Measurements from ENCODE around the gene MAGED4B.

Gene MAGED4B

GRCh38 chrX:52034211-52034610, 34.8 kb downstream of the MAGED4B start:
- TF ChIP-seq FOXM1 (IDR thresholded peaks at IDR 0.05; ENCODE audit: borderline replicate concordance, low read depth) (no peak), YY1 (IDR thresholded peaks at IDR 0.05; ENCODE audit: low read depth) (no peak), TEAD4 (IDR thresholded peaks at IDR 0.05) (no peak), EP300 (IDR thresholded peaks at IDR 0.05; ENCODE audit: borderline replicate concordance) (no peak), CEBPB (IDR thresholded peaks at IDR 0.05) (no peak), TAF1 (IDR thresholded peaks at IDR 0.05; ENCODE audit: low read depth) (no peak), EGR1 (IDR thresholded peaks at IDR 0.05) (no peak), NFIC (IDR thresholded peaks at IDR 0.05) (no peak), TCF12 (IDR thresholded peaks at IDR 0.05; ENCODE audit: low read depth) (no peak), MAX (IDR thresholded peaks at IDR 0.05) (no peak), CREB1 (IDR thresholded peaks at IDR 0.05; ENCODE audit: low read depth) (no peak), REST (IDR thresholded peaks at IDR 0.05; ENCODE audit: low read depth) (no peak), ZBTB7A (IDR thresholded peaks at IDR 0.05; ENCODE audit: low read depth) (no peak), RAD21 (IDR thresholded peaks at IDR 0.05; ENCODE audit: low read depth) (no peak)
- TF ChIP-seq, protein P1, sequence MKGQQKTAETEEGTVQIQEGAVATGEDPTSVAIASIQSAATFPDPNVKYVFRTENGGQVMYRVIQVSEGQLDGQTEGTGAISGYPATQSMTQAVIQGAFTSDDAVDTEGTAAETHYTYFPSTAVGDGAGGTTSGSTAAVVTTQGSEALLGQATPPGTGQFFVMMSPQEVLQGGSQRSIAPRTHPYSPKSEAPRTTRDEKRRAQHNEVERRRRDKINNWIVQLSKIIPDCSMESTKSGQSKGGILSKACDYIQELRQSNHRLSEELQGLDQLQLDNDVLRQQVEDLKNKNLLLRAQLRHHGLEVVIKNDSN (IDR thresholded peaks at IDR 0.05), result no peak

DNA sequence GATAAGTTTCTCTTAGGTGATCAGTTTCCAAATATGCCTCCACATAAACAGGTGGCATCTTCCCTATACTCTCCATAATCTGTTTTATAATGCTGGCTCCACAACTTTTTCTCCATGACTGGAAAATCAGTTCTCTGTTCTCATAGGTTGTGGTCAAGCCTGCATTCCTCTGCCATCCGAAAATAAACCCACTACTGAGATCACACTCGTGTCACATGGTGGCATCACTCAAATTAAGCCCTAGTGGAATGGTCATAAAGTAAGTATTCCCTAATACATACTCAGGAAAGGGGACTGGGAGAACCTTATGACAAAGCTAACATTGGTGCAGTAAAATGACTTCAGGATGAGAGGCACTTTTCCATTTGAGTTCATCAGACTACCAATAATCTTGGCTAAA, 37.6 kb downstream of the MAGED4B start:
- no peak for TF ChIP-seq EP300 (IDR thresholded peaks at IDR 0.05; ENCODE audit: borderline replicate concordance)
- TF ChIP-seq YY1 (IDR thresholded peaks at IDR 0.05; ENCODE audit: low read depth), result no peak
- TF ChIP-seq REST (IDR thresholded peaks at IDR 0.05; ENCODE audit: low read depth), result no peak
- no peak for TF ChIP-seq TAF1 (IDR thresholded peaks at IDR 0.05; ENCODE audit: low read depth)
- TF ChIP-seq MAX (IDR thresholded peaks at IDR 0.05), result no peak
- TF ChIP-seq FOXM1 (IDR thresholded peaks at IDR 0.05; ENCODE audit: borderline replicate concordance, low read depth), result no peak
- TF ChIP-seq ZBTB7A (IDR thresholded peaks at IDR 0.05; ENCODE audit: low read depth), result no peak
- no peak for TF ChIP-seq TEAD4 (IDR thresholded peaks at IDR 0.05)
- no peak for TF ChIP-seq TCF12 (IDR thresholded peaks at IDR 0.05; ENCODE audit: low read depth)
- no peak for TF ChIP-seq CREB1 (IDR thresholded peaks at IDR 0.05; ENCODE audit: low read depth)
- TF ChIP-seq, protein P1 (IDR thresholded peaks at IDR 0.05), result no peak
- no peak for TF ChIP-seq EGR1 (IDR thresholded peaks at IDR 0.05)
- no peak for TF ChIP-seq RAD21 (IDR thresholded peaks at IDR 0.05; ENCODE audit: low read depth)

GRCh38 chrX:52015794-52016193, 53.2 kb downstream of the MAGED4B start:
- TF ChIP-seq REST (IDR thresholded peaks at IDR 0.05; ENCODE audit: low read depth), result no peak
- TF ChIP-seq EP300 (IDR thresholded peaks at IDR 0.05; ENCODE audit: borderline replicate concordance), result no peak
- no peak for TF ChIP-seq TAF1 (IDR thresholded peaks at IDR 0.05; ENCODE audit: low read depth)
- TF ChIP-seq CEBPB (IDR thresholded peaks at IDR 0.05), result no peak
- no peak for TF ChIP-seq NFIC (IDR thresholded peaks at IDR 0.05)
- TF ChIP-seq EGR1 (IDR thresholded peaks at IDR 0.05), result no peak
- TF ChIP-seq RAD21 (IDR thresholded peaks at IDR 0.05; ENCODE audit: low read depth), result no peak
- no peak for TF ChIP-seq TEAD4 (IDR thresholded peaks at IDR 0.05)
- no peak for TF ChIP-seq YY1 (IDR thresholded peaks at IDR 0.05; ENCODE audit: low read depth)
